PC-3 (cell line): ENCODE data around the gene SAMM50. TPM values are rescaled to one million over a fixed set of nuclear protein-coding genes. Genes with fewer than 3 reads are reported as not detected.

ENCODE experiments used
- ATAC-seq: fragments of 200-7000 bp; cut with Tn5 transposase; 2 replicates; pipeline ENCODE4 v1.9.1; 2020; ENCODE audit warnings: mild to moderate bottlenecking, moderate library complexity
- BruUV-seq: library from RNA; stranded (reverse); fragments of 400-500 nt; replicated peaks from 2 replicates; lab custom pipeline; 2021; lab: Mats Ljungman, UMichigan
- CTCF ChIA-PET: fragments of 300-600 bp; sonication (Branson Sonifier 250); formaldehyde crosslinking; loops from one replicate; lab custom pipeline; 2022; ENCODE audit warnings: antibody characterized with exemption; lab: Charles Lee
- POLR2A ChIA-PET: fragments of 300-600 bp; sonication (Branson Sonifier 250); formaldehyde crosslinking; loops from one replicate; lab custom pipeline; 2022; ENCODE audit warnings: antibody characterized with exemption; ENCODE audit not compliant: unreplicated experiment; lab: Charles Lee
- DNase-seq: peaks from one replicate; pipeline ENCODE4 v3.0.0-alpha.2; 2015
- H2AFZ ChIP-seq: fragments of 300-600 bp; sonication (generic); 2 replicates; pipeline ENCODE4 v1.6.0; 2016; ENCODE audit warnings: antibody characterized with exemption, low read length
- H3F3A ChIP-seq: fragments of 300-600 bp; sonication (generic); one replicate; pipeline ENCODE4 v1.6.0; 2017; ENCODE audit warnings: antibody characterized with exemption, low read length, control low read depth, mild to moderate bottlenecking; ENCODE audit not compliant: unreplicated experiment
- H3K27ac ChIP-seq: fragments of 300-600 bp; sonication (generic); 2 replicates; pipeline ENCODE4 v1.5.1; 2016; ENCODE audit warnings: mild to moderate bottlenecking, low read length
- H3K27me3 ChIP-seq: fragments of 300-600 bp; sonication (generic); 2 replicates; pipeline ENCODE4 v1.6.1; 2016; ENCODE audit warnings: low read length, mixed read lengths
- H3K36me3 ChIP-seq: fragments of 300-600 bp; sonication (generic); 2 replicates; pipeline ENCODE4 v1.6.1; 2016; ENCODE audit warnings: low read depth, mixed run types, low read length, mixed read lengths
- H3K4me1 ChIP-seq: fragments of 300-600 bp; sonication (generic); 2 replicates; pipeline ENCODE4 v1.5.1; 2016; ENCODE audit warnings: low read length; ENCODE audit not compliant: insufficient read depth
- H3K4me2 ChIP-seq: fragments of 300-600 bp; sonication (generic); 2 replicates; pipeline ENCODE4 v1.6.0; 2016; ENCODE audit warnings: low read length
- H3K4me3 ChIP-seq: fragments of 300-600 bp; sonication (generic); 2 replicates; pipeline ENCODE4 v1.5.1; 2016; ENCODE audit warnings: mild to moderate bottlenecking, low read length, mixed read lengths
- H3K79me2 ChIP-seq: fragments of 300-600 bp; sonication (generic); 2 replicates; pipeline ENCODE4 v1.6.1; 2017; ENCODE audit warnings: low read length, mixed read lengths
- H3K9ac ChIP-seq: fragments of 300-600 bp; sonication (generic); 2 replicates; pipeline ENCODE4 v1.6.0; 2016; ENCODE audit warnings: mild to moderate bottlenecking, low read length
- H3K9me2 ChIP-seq: fragments of 300-600 bp; sonication (generic); replicated peaks from 2 replicates; pipeline ENCODE4 v1.6.1; 2016; ENCODE audit warnings: mixed run types, low read length, mixed read lengths
- H3K9me3 ChIP-seq: fragments of 300-600 bp; sonication (generic); 2 replicates; pipeline ENCODE4 v1.6.1; 2016; ENCODE audit warnings: low read length, mixed read lengths
- H4K20me1 ChIP-seq: fragments of 300-600 bp; sonication (generic); 2 replicates; pipeline ENCODE4 v1.6.1; 2016; ENCODE audit warnings: low read length, mixed read lengths
- CTCF ChIP-seq: fragments of 300-600 bp; sonication (generic); conservative IDR thresholded peaks from 2 replicates; pipeline ENCODE4 v1.5.1; 2017; ENCODE audit warnings: antibody characterized with exemption, low read depth, mild to moderate bottlenecking, low read length
- EZH2 ChIP-seq: fragments of 300-600 bp; sonication (generic); IDR thresholded peaks from one replicate; pipeline ENCODE4 v1.6.1; 2017; ENCODE audit warnings: antibody characterized with exemption, mild to moderate bottlenecking, low read length; ENCODE audit not compliant: unreplicated experiment
- EZH2phosphoT487 ChIP-seq: fragments of 300-600 bp; sonication (generic); IDR thresholded peaks from 2 replicates; pipeline ENCODE4 v1.6.1; 2018; ENCODE audit warnings: mild to moderate bottlenecking, antibody characterized with exemption, low read length, borderline replicate concordance
- intact Hi-C: fragments of 100-400 bp; cut with micrococcal nuclease; formaldehyde crosslinking; loops from 2 replicates; pipeline ENCODE4 v1.9.0; 2023
- total RNA-seq: library from RNA; depleted of rRNA; stranded (reverse); fragments of >200 nt; gene quantifications from 2 replicates; pipeline ENCODE4 v1.2.3, GENCODE V29; 2014

SAMM50 gene
- total RNA-seq, 1 experiment from 2014 or later, result 34.5 TPM

- H3K27ac ChIP-seq, result no peak overlapping the region
- intact Hi-C loops, result no loop called here
These were observed 30.4 kb upstream of the SAMM50 start for GRCh38 chr22:43924877-43925276.

GRCh38 chr22:43925433-43926348 lies 29.6 kb upstream of the SAMM50 start:
- ChIA-PET POLR2A (no interaction called here), CTCF (no interaction called here)
- TF ChIP-seq EZH2phosphoT487 (no peak), CTCF (no peak)
- no peak for ATAC-seq
- Histone ChIP-seq H3K4me3 (no peak overlapping the region), H4K20me1 (no peaks in the 10 kb centered on the region), H3F3A (no peaks in the 10 kb centered on the region), H3K27me3 (no peaks in the 10 kb centered on the region), H3K79me2 (no peaks in the 10 kb centered on the region), H2AFZ (no peak overlapping the region), H3K9me2 (no peaks in the 10 kb centered on the region), H3K9me3 (no peaks in the 10 kb centered on the region), H3K36me3 (no peaks in the 10 kb centered on the region), H3K27ac (no peak overlapping the region), H3K4me1 (peaks cover 17% of the 10 kb centered on the region), H3K4me2 (no peak overlapping the region), H3K9ac (no peak overlapping the region)
- intact Hi-C loops, result no loop called here
- DNase-seq, result no peak
- BruUV-seq, result no TSS peak

More at GRCh38 chr22:43924877-43925276, 30.4 kb upstream of the SAMM50 start:
- Histone ChIP-seq H3K9me3 (no peaks in the 10 kb centered on the region), H2AFZ (no peak overlapping the region), H3K4me1 (peaks cover 17% of the 10 kb centered on the region), H3K4me3 (no peak overlapping the region), H3K9ac (no peak overlapping the region), H3F3A (no peaks in the 10 kb centered on the region), H3K9me2 (no peaks in the 10 kb centered on the region), H4K20me1 (no peaks in the 10 kb centered on the region), H3K27me3 (no peaks in the 10 kb centered on the region), H3K4me2 (no peak overlapping the region), H3K36me3 (no peaks in the 10 kb centered on the region), H3K79me2 (no peaks in the 10 kb centered on the region)
- CTCF ChIA-PET, result no interaction called here
- DNase-seq (no peak), ATAC-seq (no peak)
- no peak for TF ChIP-seq CTCF
- TF ChIP-seq EZH2phosphoT487, result no peak
- TF ChIP-seq EZH2, result no peak
- no TSS peak for BruUV-seq
- POLR2A ChIA-PET, result no interaction called here

- no peak overlapping the region for H3K27ac ChIP-seq
- POLR2A ChIA-PET, result no interaction called here
- no peaks in the 10 kb centered on the region for H3K9me2 ChIP-seq
- peaks cover 13% of the 10 kb centered on the region for H3K4me1 ChIP-seq
- H4K20me1 ChIP-seq, result no peaks in the 10 kb centered on the region
- ATAC-seq, result no peak
- no peak overlapping the region for H3K9ac ChIP-seq
- CTCF ChIA-PET, result no interaction called here
- intact Hi-C loops, result no loop called here
- no peaks in the 10 kb centered on the region for H3K27me3 ChIP-seq
- H3K4me2 ChIP-seq, result no peak overlapping the region
- H3K4me3 ChIP-seq, result no peak overlapping the region
- no peak overlapping the region for H2AFZ ChIP-seq
- BruUV-seq, result no TSS peak
- H3F3A ChIP-seq, result no peaks in the 10 kb centered on the region
- H3K79me2 ChIP-seq, result no peaks in the 10 kb centered on the region
- no peaks in the 10 kb centered on the region for H3K9me3 ChIP-seq
- no peak for DNase-seq
- no peaks in the 10 kb centered on the region for H3K36me3 ChIP-seq
- TF ChIP-seq EZH2, result no peak
- no peak for TF ChIP-seq EZH2phosphoT487
- TF ChIP-seq CTCF, result no peak
These were observed 28.9 kb upstream of the SAMM50 start for GRCh38 chr22:43926349-43926710.
